Activated effector memory CD4-positive, alpha-beta T cell treated with anti-CD3 and anti-CD28 coated beads, Interleukin-2, amount 50 U/mL, for 16 hours (primary cell): ENCODE results near the gene TMEM236.

Experiments used
- DNase-seq: peaks from one replicate; pipeline ENCODE4 v3.0.0-alpha.2; 2020

Gene TMEM236

GRCh38 chr10:17835688-17836087 is 83.7 kb downstream of the TMEM236 start:
- DNase-seq: no peak

GRCh38 chr10:17836942-17837341 is 84.9 kb downstream of the TMEM236 start:
- no peak for DNase-seq

- DNase-seq: no peak
Measured at GRCh38 chr10:17838080-17838648, 86.2 kb downstream of the TMEM236 start.

- DNase-seq: no peak
Measured at GRCh38 chr10:17841050-17841449, 89.0 kb downstream of the TMEM236 start.

GRCh38 chr10:17842641-17843040 is 90.6 kb downstream of the TMEM236 start:
- DNase-seq: no peak

- DNase-seq: no peak
Measured at GRCh38 chr10:17847585-17848296, 95.7 kb downstream of the TMEM236 start.

GRCh38 chr10:17848646-17849045 is 96.6 kb downstream of the TMEM236 start:
- no peak for DNase-seq
